Type B pancreatic cell (in vitro differentiated cells): ENCODE data around the gene PJVK. TPM values are rescaled to one million over a fixed set of nuclear protein-coding genes. Genes with fewer than 3 reads are reported as not detected.

Experiments
- DNase-seq: peaks from one replicate; pipeline ENCODE4 v3.0.0; 2021; ENCODE audit warnings: mixed read lengths; ENCODE audit not compliant: unreplicated experiment; ENCODE audit errors: extremely low spot score
- H3K27ac Mint-ChIP-seq: 2 replicates; pipeline ENCODE4 v1.8.0; 2021; ENCODE audit warnings: mild to moderate bottlenecking, mixed read lengths
- H3K27me3 Mint-ChIP-seq: 2 replicates; pipeline ENCODE4 v1.8.0; 2021; ENCODE audit warnings: mixed read lengths
- H3K36me3 Mint-ChIP-seq: 2 replicates; pipeline ENCODE4 v1.8.0; 2021; ENCODE audit warnings: mixed read lengths
- H3K4me1 Mint-ChIP-seq: one replicate; pipeline ENCODE4 v1.8.0; 2021; ENCODE audit warnings: mixed read lengths; ENCODE audit not compliant: unreplicated experiment
- H3K4me3 Mint-ChIP-seq: 2 replicates; pipeline ENCODE4 v1.8.0; 2021; ENCODE audit warnings: mild to moderate bottlenecking, mixed read lengths
- H3K9me3 Mint-ChIP-seq: 2 replicates; pipeline ENCODE4 v1.8.0; 2021; ENCODE audit warnings: mixed read lengths
- total RNA-seq: library from RNA; stranded (reverse); gene quantifications from 2 replicates; pipeline ENCODE4 v1.2.1, GENCODE V29; 2021; ENCODE audit warnings: low replicate concordance
- TF ChIP-seq, protein P1 (sequence below): fragments of 200-600 bp; sonication (generic); conservative IDR thresholded peaks from 2 replicates; pipeline ENCODE4 v1.5.0; 2021; ENCODE audit warnings: antibody characterized with exemption, mild to moderate bottlenecking

PJVK gene
- total RNA-seq, 1 donor from 2014 or later, result 8.0 TPM

DNA sequence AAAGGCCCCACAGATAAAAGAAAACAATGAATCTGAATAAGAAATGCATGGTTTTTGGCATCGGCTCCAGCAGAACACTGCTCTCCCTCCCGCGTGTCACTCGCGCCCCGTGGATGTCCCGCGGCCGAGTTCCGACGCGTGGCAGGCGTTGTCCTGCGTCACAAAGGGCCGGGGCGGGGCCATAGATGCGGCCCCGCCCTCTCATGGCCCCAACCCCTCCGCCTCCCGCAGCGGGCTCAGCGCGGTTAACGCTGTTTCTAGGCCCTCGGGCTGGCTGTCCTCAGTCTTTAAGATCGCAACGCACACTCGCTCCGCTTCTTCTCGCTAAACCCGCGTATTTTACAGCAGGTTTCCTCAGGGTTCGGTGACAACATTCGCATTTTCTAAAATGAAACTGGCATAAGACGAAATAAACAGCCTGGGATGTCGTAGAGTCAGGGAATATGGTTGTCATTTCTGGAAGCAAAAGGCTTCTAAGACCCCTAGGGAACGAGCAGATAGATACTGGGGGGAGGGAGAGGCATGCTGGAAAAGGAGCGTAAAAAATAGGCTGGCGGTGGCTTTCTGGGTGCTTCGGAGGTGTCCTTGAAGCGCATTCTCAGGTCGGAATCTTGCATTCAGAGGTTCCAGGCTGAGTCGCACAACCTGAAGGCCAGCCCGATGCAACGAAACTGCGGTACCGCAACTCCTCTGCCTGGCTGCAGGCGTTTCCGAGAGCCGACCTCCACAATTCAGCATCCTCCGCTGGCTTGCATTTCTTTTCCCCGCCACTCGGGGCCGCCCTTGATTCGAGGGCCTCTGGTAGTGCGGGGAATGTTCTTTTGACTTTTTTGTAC, 27.5 kb downstream of the PJVK start, which contains the start of gene FKBP7:
FKBP7 (minus strand) TSS at position 162 of the 836 bp plus-strand sequence; CDS start at position 61, 101 bp downstream.
- H3K9me3 Mint-ChIP-seq, result no peaks in the 10 kb centered on the region

DNA sequence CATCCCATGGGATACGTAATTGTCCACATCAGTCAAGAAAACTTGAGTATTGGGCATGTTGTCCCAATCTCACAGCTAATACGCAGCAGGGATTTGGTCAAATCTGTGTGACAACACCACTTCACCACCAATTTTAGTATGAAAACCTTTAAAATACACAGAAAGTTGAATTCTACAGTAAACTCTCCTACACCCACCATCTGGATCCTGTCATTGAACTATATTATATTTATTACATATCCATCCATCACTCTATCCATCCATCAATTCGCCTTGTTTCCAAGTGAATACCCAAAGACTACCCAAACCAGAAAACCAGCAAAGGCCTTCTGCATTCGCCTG, 28.1 kb downstream of the PJVK start:
- Mint-ChIP-seq H3K4me3 (peak overlapping the region; percentile 99), H3K27me3 (no peaks in the 10 kb centered on the region), H3K36me3 (no peaks in the 10 kb centered on the region), H3K27ac (peak overlapping the region; percentile 99), H3K4me1 (peaks cover 27% of the 10 kb centered on the region), H3K9me3 (no peaks in the 10 kb centered on the region)
- TF ChIP-seq, protein P1, sequence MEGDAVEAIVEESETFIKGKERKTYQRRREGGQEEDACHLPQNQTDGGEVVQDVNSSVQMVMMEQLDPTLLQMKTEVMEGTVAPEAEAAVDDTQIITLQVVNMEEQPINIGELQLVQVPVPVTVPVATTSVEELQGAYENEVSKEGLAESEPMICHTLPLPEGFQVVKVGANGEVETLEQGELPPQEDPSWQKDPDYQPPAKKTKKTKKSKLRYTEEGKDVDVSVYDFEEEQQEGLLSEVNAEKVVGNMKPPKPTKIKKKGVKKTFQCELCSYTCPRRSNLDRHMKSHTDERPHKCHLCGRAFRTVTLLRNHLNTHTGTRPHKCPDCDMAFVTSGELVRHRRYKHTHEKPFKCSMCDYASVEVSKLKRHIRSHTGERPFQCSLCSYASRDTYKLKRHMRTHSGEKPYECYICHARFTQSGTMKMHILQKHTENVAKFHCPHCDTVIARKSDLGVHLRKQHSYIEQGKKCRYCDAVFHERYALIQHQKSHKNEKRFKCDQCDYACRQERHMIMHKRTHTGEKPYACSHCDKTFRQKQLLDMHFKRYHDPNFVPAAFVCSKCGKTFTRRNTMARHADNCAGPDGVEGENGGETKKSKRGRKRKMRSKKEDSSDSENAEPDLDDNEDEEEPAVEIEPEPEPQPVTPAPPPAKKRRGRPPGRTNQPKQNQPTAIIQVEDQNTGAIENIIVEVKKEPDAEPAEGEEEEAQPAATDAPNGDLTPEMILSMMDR, result no peak
- DNase-seq, result no peak

More for the DNA sequence above, 27.5 kb downstream of the PJVK start, which contains the start of gene FKBP7:
- Mint-ChIP-seq H3K27me3 (no peaks in the 10 kb centered on the region), H3K27ac (peak within 1 kb of the TSS; percentile 99), H3K4me1 (peaks cover 28% of the 10 kb centered on the region), H3K4me3 (peak within 1 kb of the TSS; percentile 99), H3K36me3 (no peaks in the 10 kb centered on the region)
- TF ChIP-seq, protein P1, result peak; percentile 76
- DNase-seq, result peak; percentile 85

DNA sequence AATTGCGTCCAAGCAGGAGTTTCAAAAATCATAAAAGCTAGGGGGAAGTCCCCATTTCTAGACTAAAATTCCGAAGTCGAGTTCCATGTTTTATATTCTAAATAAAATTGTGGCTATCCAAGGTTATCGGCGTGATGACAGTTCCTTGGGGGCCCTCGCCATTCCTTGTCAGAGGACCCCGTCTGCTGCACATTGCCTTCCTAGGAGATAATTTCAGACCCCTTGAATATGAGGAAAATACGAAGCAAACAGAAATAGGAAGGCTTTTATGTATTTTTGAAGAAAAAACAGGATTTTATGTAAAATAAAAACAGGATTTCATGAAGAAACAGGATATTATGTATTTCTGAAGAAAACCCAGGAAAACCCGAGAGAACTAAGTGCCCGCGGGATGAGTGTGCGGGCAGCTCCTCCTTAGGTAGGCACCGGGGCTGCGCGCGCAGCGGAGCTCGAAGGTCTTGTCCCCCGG, 28.6 kb downstream of the PJVK start:
- Mint-ChIP-seq H3K4me3 (peak overlapping the region; percentile 99), H3K4me1 (peaks cover 32% of the 10 kb centered on the region), H3K36me3 (no peaks in the 10 kb centered on the region), H3K27ac (peak overlapping the region; percentile 99), H3K9me3 (no peaks in the 10 kb centered on the region), H3K27me3 (no peaks in the 10 kb centered on the region)
- no peak for DNase-seq
- TF ChIP-seq, protein P1, result no peak

DNA sequence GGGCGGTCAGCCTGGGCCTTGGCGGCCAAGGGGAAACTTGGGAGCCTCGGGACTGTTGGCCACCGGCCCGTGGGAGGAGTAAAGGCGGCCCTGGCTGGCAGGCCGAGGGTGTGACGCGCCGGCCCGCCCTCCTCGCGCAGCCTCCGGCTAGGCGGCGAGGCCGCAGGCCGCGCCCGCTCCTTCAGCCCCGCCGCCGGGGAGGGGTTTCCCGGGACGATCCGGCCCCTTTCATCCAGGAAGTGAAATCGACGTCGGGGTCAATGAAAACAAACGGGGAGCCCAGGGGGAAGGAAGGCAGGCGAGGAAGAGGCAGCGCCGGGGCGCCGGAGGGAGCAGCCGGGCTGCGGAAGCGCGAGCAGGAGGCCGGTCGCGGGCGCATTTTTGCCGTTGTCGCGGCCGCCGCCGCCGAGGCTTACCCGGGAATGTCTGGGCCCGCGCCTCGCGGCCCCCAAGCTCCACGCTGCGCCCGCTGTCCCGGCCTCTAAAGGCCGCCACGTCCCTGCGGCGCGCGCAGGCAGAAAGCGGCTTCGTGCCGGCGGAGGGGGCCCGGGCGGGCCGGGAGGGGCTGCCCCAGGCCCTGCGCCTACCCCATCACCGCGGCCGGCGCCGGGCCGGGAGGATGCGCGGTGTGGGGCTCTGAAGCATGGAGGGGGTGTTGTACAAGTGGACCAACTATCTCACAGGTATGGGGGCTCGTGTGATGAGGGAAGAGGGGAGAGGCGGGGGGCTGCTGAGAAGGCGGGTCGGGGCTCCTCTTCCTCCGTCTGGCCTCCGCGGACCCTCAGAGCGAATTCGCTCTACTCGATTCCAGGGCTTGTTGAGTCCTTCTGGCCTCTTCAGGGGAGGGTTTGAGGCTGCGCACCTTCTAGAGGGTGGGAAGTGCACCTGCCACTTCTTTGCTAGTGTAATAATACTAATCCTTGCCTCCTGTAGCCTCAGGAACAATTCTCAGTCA, 29.3 kb downstream of the PJVK start, which contains the start of gene PLEKHA3:
PLEKHA3 (plus strand) TSS at position 231 of the 955 bp plus-strand sequence; CDS start at position 644, 413 bp downstream.
- Mint-ChIP-seq H3K4me1 (peaks cover 36% of the 10 kb centered on the region), H3K27me3 (no peaks in the 10 kb centered on the region), H3K27ac (peak within 1 kb of the TSS; percentile 99), H3K4me3 (peak within 1 kb of the TSS; percentile 99), H3K36me3 (peaks cover 3% of the 10 kb centered on the region), H3K9me3 (no peaks in the 10 kb centered on the region)
- TF ChIP-seq, protein P1, result no peak
- peak; percentile 90 for DNase-seq

DNA sequence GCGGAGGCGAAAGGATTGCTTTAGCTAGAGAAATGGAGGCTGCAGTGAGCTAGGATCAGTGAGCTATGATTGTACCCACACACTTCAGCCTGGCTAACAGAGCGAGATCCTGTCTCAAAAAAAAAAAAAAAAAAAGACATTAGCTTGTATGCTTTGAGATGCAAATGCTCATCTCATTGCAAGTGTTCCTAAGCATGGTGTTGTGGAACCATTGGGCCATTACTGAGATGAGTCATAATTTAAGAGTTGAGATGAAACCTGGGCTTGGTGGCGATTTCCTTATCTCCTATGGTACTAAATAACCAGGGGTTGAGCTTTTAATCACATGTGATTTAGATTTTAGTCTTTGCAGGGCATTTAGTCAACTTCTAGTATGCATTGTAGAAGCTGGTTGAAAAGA, 31.3 kb downstream of the PJVK start:
- no peak for DNase-seq
- Mint-ChIP-seq H3K36me3 (peaks cover 16% of the 10 kb centered on the region), H3K27ac (no peak overlapping the region), H3K4me1 (peaks cover 42% of the 10 kb centered on the region), H3K27me3 (no peaks in the 10 kb centered on the region), H3K4me3 (peak overlapping the region; percentile 98), H3K9me3 (no peaks in the 10 kb centered on the region)
- TF ChIP-seq, protein P1, result no peak
